HG03342 (cell line): ENCODE data around the gene ZNF534.
"Not testable (repeated sequence)": the region's sequence is repeated elsewhere in the genome, so short reads cannot be mapped to it uniquely, and the experiment has no call there.

ENCODE experiments used
- ATAC-seq: cut with Tn5 transposase; IDR thresholded peaks from one replicate; pipeline ENCODE4 v1.9.1; 2021; ENCODE audit warnings: mild to moderate bottlenecking, moderate library complexity; ENCODE audit not compliant: unreplicated experiment

The ZNF534 gene

DNA sequence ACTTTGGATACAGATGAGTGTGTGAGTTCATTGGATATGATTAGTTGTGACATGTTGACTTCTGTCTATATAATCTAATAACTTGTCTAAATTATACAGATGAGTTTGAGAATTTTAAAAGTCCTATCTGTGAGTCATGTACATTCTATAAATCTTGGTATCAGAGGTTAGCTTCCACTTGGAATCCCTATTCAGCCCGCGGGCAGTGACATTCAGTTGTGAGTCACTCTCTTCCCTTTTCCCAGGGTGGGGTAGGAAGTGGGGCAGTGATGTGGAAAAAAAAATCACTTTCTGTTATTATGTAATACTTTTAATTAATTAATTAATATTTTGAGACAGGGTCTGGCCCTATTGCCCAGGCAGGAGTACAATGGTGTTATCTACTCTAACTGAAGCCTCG is 65.6 kb downstream of the ZNF534 start:
- ATAC-seq, result no peak

DNA sequence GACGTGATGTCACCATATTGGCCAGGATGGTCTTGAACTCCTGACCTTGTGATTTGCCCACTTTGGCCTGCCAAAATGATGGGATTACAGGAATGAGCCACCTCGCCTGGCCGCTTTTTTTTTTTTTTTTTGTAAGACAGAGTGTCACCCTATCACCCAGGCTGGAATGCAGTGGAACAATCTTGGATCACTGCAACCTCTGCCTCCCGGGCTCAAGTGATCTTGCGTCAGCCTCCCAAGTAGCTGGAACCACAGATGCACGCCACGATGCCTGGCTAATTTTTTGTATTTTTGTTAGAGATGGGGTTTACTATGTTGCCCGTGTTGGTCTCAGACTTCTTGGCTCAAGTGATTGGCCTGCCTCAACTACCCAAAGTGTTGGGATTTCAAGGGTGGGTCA is 69.6 kb downstream of the ZNF534 start:
- ATAC-seq, result no peak

DNA sequence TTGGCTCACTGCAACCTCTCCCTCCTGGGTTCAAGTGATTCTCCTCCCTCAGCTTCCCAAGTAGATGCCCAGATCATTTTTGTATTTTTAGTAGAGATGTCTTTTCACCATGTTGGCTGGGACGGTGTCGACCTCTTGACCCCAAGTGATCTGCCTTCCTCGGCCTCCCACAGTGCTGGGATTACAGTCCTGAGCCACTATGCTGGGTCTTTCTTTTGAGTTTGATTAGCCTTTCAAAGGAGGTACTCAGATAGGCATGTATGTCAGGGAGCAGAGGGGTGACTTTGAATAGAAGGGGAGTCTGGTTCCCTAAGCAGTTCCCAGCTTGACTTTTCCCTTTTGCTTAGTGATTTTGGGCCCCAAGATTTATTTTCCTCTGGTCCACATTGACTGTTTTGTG is 71.5 kb downstream of the ZNF534 start:
- ATAC-seq, result not testable (repeated sequence)

DNA sequence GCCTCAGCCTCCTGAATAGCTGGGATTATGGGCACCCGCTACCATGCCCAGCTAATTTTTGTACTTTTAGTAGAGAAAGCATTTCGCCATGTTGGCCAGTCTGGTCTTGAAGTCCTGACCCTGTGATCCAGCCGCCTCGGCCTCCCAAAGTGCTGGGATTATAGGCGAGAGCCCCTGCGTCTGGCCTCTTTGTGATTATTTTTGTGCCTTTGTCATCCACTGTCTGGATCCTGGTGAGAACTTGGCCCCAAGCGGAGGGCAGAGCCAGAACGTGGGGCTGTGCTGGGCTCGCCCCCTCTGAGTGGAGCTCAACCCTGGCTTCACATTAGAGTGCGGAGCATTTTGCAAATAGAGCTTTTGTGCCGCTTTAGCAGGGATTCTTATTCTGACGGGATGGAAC is 72.0 kb downstream of the ZNF534 start:
- ATAC-seq, result not testable (repeated sequence)
